ENCODE data around the gene SNRNP27. TPM values are rescaled to one million over a fixed set of nuclear protein-coding genes. Genes with fewer than 3 reads are reported as not detected.

SNRNP27 gene
- total and polyA plus RNA-seq, 9 of the 15 experiments (the other 6 are each of a cell fraction or from before 2014, with no cell fraction given), result 29.2 to 102 (median 65.7) TPM

GRCh38 chr2:69863298-69863697, 30.5 kb upstream of the SNRNP27 start (continued):
- TF ChIP-seq PBX2 (CRISPR knock-in tag; IDR thresholded peaks at IDR 0.05; ENCODE audit: low read depth), result no peak
- TF ChIP-seq PBX2 (tag; conservative IDR thresholded peaks at IDR 0.05; ENCODE audit: low read depth), result peak; percentile 30; the same call in 1 of the 2 replicates

- no TSS peak for BruUV-seq (replicated peaks)
- ChIA-PET POLR2A (interaction anchor here (0.6 to 1.1 kb wide), 2 partner anchors 9 to 15 kb away, joined by 3 read pairs; no protein-coding TSS in a partner anchor), CTCF (ENCODE audit: low intra/inter-chr PET ratio) (no interaction called here)
- no peaks in the 10 kb centered on the region for H3K9me3 ChIP-seq (replicated peaks; ENCODE audit: control insufficient read depth, insufficient read depth, low read depth, low read length)
- no peak overlapping the region for H3K4me2 ChIP-seq (ENCODE audit: insufficient read depth, low read length)
- H4K20me1 ChIP-seq (replicated peaks; ENCODE audit: control insufficient read depth, insufficient read depth, low read length), result no peaks in the 10 kb centered on the region
- FAIRE-seq (no peak), DNase-seq (ENCODE audit: extremely low read depth in 1 of 4, low spot score in 3 of 4) (no peak), ATAC-seq (no peak)
- intact Hi-C loops (cut with micrococcal nuclease), result no loop called here
- H3K27me3 ChIP-seq (ENCODE audit: control insufficient read depth in 2 of 2, insufficient read depth in 2 of 2, low read length in 2 of 2), result no peaks in the 10 kb centered on the region
- no peaks in the 10 kb centered on the region for H3K9me1 ChIP-seq (ENCODE audit: control insufficient read depth, insufficient read depth, low read length)
- no peak overlapping the region for H3K27ac ChIP-seq (ENCODE audit: extremely low read depth, low read depth, low read length)
- no peaks in the 10 kb centered on the region for H3K36me3 ChIP-seq (ENCODE audit: control insufficient read depth, insufficient read depth, low read length)
- H3K4me1 ChIP-seq (replicated peaks in 1 of 2; ENCODE audit: control insufficient read depth in 2 of 2, insufficient read depth in 2 of 2, low read length in 2 of 2), result no peaks in the 10 kb centered on the region; a peak in 1 of 5 replicates
- no peak overlapping the region for H3K4me3 ChIP-seq
- H2AFZ ChIP-seq (ENCODE audit: low read depth, low read length), result no peak overlapping the region
- in situ Hi-C loops (cut with MboI), result no loop called here
- H3K9ac ChIP-seq (ENCODE audit: insufficient read depth in 1 of 2, low read depth in 2 of 2, low read length in 2 of 2), result no peak overlapping the region
- 73% methylated on average over 4 of the region's 4 CpGs for WGBS (ENCODE audit: insufficient coverage, low coverage, missing lambda C conversion rate)
- no peaks in the 10 kb centered on the region for H3K79me2 ChIP-seq (ENCODE audit: control insufficient read depth, insufficient read depth, low read length)
- TF ChIP-seq PTRF (tag; IDR thresholded peaks at IDR 0.05) (no peak), ZNF77 (CRISPR knock-in tag; IDR thresholded peaks at IDR 0.05) (no peak), HDAC3 (IDR thresholded peaks at IDR 0.05; ENCODE audit: borderline replicate concordance, partially characterized antibody) (no peak), ADNP (tag; IDR thresholded peaks at IDR 0.05) (no peak), BRF2 (IDR thresholded peaks at IDR 0.05; ENCODE audit: borderline replicate concordance, insufficient read depth, insufficient read length) (no peak), RBM25 (IDR thresholded peaks at IDR 0.05; ENCODE audit: low read depth, low read length, severe bottlenecking) (no peak), NONO (IDR thresholded peaks at IDR 0.05; ENCODE audit: low read depth in 2 of 2, low read length in 1 of 2) (no peak), CHCHD3 (CRISPR knock-in tag; IDR thresholded peaks at IDR 0.05) (no peak), NR2C2 (CRISPR knock-in tag; IDR thresholded peaks at IDR 0.05) (no peak), NR2C2 (tag; IDR thresholded peaks at IDR 0.05) (no peak), PTTG1 (tag; IDR thresholded peaks at IDR 0.05; ENCODE audit: low read depth) (no peak), CEBPG (CRISPR knock-in tag; IDR thresholded peaks at IDR 0.05) (no peak), CEBPG (tag; conservative IDR thresholded peaks at IDR 0.05 in 1 of 2, IDR thresholded peaks at IDR 0.05 in 1 of 2) (no peak), MEF2A (IDR thresholded peaks at IDR 0.05; ENCODE audit: control insufficient read depth, low read depth, low read length) (no peak), CHD2 (IDR thresholded peaks at IDR 0.05; ENCODE audit: low read depth, low read length) (no peak), HDGF (IDR thresholded peaks at IDR 0.05) (no peak), SRSF1 (IDR thresholded peaks at IDR 0.05; ENCODE audit: low read depth, low read length) (no peak)
These were observed 5.3 kb upstream of the SNRNP27 start for GRCh38 chr2:69888451-69888850.
